Uterus (tissue), 2 donors: ENCODE measurements around the gene GMPR.

Source experiments
- POLR2A ChIP-seq, 2 donors: fragments of 450-650 bp; IDR thresholded peaks; one replicate each; pipeline ENCODE4 v1.6.1; 2016; ENCODE audit warnings: antibody characterized with exemption in 2 of 2, mild to moderate bottlenecking in 1 of 2, moderate library complexity in 1 of 2
- TF ChIP-seq, protein P1 (sequence below), 4 experiments: fragments of 200-600 bp in 2 of 4; fragments of 450-650 bp in 2 of 4; sonication (generic) in 2 of 4; IDR thresholded peaks; one replicate each; pipeline ENCODE4 v1.5.1; 2016 to 2019; ENCODE audit warnings: antibody characterized with exemption in 4 of 4, mild to moderate bottlenecking in 2 of 4, moderate library complexity in 1 of 4

- TF ChIP-seq, protein P1, sequence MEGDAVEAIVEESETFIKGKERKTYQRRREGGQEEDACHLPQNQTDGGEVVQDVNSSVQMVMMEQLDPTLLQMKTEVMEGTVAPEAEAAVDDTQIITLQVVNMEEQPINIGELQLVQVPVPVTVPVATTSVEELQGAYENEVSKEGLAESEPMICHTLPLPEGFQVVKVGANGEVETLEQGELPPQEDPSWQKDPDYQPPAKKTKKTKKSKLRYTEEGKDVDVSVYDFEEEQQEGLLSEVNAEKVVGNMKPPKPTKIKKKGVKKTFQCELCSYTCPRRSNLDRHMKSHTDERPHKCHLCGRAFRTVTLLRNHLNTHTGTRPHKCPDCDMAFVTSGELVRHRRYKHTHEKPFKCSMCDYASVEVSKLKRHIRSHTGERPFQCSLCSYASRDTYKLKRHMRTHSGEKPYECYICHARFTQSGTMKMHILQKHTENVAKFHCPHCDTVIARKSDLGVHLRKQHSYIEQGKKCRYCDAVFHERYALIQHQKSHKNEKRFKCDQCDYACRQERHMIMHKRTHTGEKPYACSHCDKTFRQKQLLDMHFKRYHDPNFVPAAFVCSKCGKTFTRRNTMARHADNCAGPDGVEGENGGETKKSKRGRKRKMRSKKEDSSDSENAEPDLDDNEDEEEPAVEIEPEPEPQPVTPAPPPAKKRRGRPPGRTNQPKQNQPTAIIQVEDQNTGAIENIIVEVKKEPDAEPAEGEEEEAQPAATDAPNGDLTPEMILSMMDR (IDR thresholded peaks at IDR 0.05), result no peak
- TF ChIP-seq POLR2A (IDR thresholded peaks at IDR 0.05), result no peak
Observed at GRCh38 chr6:16321341-16321710, 82.9 kb downstream of the GMPR start.
